SW 1271 (cell line): ENCODE measurements around the gene FXYD4.
"Not testable (repeated sequence)": the region's sequence is repeated elsewhere in the genome, so short reads cannot be mapped to it uniquely, and the experiment has no call there.

ENCODE experiments used
- DNase-seq, 2 experiments: peaks; one replicate each; lab custom pipeline; 2025; lab: John Stamatoyannopoulos, UW

FXYD4 gene

GRCh38 chr10:43419997-43420368, 48.5 kb downstream of the FXYD4 start:
- no peak for DNase-seq

GRCh38 chr10:43420369-43421200, 49.1 kb downstream of the FXYD4 start:
- peak; percentile 53 to 69 for DNase-seq

DNA sequence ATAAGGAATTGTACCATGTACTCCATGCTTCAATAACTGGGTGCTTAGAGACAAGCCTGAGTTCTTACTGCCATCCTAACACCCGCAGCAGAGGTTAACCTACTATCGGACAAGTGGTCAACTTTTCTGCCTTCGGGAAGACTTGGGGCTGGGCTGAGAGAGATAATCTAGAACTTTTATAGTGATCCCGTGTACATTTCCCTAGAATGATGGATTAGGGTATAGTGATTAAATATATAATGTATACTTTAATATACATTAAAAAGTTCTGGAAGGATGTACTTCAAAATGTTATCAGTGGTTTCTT, 49.7 kb downstream of the FXYD4 start:
- no peak for DNase-seq

GRCh38 chr10:43421519-43421918, 50.1 kb downstream of the FXYD4 start:
- DNase-seq = no peak

DNA sequence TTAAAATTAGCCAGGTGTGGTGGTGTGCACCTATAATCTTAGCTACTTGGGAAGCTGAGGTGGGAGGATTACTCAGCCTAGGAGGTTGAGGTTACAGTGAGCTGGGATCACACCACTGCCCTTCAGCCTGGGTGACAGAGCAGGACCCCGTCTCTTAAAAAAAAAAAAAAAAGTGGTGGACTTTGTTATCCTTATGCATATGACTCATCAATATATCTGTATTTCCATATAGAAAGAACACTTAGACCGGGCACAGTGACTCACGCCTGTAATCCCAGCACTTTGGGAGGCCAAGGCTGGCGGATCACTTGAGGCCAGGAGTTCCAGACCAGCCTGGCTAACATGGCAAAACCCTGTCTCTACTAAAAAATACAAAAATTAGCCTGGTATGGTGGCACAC, 50.5 kb downstream of the FXYD4 start:
- DNase-seq = not testable (repeated sequence)

GRCh38 chr10:43424416-43424815, 53.0 kb downstream of the FXYD4 start:
- no peak for DNase-seq
